GM15510 (cell line): ENCODE results near the gene ZNF554.

Experiments
- POLR2A ChIP-seq: IDR thresholded peaks from 3 replicates; pipeline ENCODE4 v1.6.1; 2011; ENCODE audit warnings: borderline replicate concordance; ENCODE audit not compliant: insufficient read length; ENCODE audit errors: extremely low read depth

ZNF554 gene

DNA sequence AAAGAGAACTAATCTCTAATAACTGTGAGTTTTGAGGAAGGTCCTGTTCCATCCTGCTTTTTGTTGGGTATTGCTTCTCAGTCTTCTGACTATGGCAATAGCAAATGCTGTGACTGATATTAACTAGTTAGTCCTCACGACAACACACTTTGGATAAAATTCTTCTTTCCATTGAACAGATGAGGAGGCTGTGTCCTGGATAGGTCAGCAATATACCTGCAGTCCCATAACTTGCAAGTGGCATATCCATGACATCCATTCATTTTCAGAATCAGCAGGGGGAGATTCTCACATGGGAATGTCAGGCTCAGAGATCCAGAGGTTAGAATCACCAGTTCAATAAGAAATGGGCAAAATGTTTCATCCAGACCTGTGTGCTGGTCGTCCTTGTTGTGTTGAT is 7.4 kb downstream of the ZNF554 start:
- no peak for TF ChIP-seq POLR2A

DNA sequence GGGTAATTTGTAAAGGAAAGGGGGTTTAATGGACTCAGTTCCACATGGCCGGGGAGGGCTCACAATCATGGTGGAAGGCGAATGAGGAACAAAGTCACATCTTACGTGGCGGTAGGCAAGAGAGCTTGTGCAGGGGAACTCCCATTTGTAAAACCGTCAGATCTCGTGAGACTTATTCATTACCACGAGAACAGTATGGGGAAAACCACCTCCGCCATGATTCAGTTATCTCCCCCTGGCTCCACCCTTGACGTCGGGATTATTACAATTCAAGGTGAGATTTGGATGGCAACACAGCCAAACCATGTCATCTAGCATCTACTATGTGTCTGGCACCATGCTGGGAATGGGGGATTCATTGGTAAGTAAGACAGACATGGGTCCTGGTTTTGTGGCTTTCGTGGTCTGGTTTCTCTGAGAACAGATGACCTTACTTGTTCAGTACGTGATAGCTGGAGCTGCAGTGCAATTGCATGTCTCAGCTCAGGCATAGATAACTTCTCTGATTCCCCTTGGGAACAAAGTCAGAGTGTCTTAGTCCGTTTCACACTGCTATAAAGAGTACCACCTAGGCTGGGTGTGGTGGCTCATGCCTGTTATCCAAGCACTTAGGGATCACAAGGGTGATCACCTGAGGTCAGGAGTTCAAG is 8.3 kb downstream of the ZNF554 start:
- no peak for TF ChIP-seq POLR2A

DNA sequence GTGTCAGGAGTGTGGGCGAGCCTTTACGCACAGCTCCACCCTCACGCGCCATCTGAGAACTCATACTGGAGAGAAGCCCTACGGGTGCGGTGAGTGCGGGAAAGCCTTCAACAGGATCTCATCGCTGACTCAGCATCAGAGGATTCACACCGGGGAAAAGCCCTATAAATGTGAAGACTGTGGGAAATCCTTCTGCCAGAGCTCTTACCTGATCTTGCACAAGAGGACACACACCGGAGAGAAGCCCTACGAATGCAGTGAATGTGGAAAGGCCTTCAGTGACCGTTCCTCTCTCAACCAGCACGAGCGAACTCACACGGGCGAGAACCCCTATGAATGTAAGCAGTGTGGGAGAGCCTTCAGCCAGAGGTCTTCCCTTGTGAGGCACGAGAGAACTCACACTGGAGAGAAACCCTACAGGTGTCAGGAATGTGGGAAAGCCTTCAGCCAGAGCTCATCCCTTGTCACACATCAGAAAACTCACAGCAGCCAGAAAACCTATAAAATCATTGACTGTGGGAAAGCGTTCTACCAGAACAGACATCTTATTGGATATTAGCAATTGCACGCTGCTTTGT is 14.7 kb downstream of the ZNF554 start:
- no peak for TF ChIP-seq POLR2A

DNA sequence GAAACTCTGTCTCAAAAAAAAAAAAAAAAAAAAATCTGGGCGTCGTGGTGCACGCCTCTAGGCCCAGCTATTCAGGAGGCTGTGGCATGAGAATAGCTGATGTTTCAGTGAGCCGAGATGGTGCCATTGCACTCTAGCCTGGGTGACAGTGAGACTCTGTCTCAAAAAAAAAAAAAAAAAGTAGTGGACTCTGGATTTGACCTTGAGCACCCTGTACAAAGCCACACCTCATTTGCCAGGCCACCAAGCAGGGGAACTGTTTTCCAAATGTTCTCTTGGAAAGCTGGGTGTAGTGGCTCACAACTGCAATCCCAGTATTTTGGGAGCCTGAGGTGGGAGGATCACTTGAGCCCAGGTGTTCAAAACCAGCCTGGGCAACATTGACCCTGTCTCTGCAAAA is 17.8 kb downstream of the ZNF554 start:
- TF ChIP-seq POLR2A: no peak

DNA sequence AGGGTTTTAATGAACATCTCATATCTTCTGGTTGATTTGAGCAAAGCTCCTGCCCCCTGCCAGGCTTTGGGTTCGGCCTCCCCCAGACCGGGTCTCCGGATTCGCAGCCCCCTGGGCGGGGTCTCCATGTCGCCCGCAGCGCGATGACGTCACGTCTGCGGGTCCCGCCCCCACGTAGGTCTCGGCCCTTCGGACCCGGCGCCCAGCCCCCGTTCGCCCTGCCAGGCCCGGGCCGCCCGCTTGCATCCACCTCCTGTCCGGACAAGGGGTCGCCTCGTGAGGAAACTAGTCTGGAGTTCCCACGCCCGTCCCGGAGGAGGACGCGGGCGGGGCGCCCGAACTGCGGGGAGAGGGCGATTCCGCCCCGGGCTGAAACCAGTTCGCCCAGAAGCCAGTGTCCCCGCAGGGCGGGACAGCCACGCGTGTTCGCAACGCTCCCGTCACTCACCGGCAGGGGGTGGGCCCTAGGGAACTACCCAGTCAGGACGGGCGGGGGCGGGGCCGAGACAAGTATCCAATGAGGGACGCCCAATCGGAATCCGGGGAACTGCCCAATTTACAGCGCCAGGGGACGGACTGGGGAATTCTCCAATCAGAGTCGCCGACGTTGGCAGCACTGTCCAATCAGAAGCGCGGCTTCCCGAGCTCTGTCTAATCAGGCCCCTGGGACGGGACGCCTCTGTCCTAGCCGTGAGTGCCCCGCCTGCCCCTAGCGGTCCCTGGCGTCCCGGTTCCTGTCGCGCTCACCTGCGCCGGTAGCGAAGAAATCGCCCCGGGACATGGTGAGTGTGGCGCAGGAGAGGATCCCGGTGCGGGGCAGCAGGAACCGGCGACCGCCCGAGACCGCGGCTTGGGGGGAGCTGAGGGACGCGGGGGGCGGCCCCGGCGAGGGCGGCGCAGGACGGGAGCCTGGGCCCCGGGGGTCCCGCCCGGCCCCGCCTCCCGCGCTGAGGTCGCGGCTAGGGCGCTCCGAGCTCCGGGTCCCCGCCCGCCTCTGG is 21.4 kb downstream of the ZNF554 start, which contains the start of gene ZNF555:
TSS of gene ZNF555 (plus strand) at position 682 of the 998 bp plus-strand sequence. CDS start at position 780, 98 bp downstream.
- peak; percentile 66 for TF ChIP-seq POLR2A

DNA sequence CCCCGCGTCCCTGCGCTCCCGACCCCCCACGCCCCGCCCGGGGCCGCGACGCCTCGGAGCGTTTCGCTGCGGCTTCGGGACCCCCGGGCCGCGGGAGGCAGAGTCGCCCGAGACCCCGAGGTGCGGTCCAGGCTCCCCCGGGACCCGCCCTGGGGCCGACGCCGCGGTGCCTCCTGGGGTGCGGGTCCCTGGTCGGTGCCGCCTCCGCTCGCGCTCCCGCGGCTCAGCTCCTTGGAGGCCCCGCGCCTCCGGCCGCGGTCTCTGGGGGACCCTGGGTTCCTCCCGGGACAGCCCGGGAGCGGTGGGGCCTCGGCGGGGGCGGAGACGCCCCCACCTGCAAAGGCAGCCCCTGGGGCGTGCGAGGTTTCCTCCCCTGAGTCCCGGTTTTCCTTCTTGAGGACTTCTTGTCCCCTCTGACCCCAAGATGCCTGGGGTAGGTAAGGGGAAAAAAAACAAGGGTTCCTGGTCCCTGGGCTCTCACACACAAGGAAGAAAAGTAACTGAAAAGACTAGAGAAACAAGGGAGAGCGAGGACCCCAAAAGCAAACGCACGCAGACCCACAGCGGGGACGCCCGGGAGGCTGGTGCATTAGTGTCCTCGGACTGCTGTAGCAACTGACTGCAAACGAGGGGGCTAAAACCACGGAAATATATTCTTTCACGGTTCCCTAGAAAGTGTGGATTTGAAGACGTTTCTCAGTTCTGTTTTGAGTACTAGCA is 22.3 kb downstream of the ZNF554 start:
- TF ChIP-seq POLR2A: no peak

DNA sequence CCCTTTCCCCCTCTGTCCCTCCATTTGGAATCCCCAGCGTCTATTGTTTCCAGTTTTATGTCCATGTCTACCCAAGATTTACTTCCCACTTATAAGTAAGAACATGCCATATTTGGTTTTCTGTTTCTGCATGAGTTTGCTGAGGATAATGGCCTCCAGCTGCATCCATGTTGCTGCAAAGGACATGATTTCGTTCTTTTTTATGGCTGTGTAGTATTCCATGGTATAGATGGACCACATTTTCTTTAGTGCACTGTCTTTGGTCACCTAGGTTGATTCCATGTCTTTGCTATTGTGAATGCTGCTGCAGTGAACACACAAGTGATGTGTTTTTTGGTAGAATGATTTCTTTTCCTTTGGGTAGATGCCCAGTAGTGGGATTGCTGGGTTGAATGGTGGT is 25.4 kb downstream of the ZNF554 start:
- no peak for TF ChIP-seq POLR2A

DNA sequence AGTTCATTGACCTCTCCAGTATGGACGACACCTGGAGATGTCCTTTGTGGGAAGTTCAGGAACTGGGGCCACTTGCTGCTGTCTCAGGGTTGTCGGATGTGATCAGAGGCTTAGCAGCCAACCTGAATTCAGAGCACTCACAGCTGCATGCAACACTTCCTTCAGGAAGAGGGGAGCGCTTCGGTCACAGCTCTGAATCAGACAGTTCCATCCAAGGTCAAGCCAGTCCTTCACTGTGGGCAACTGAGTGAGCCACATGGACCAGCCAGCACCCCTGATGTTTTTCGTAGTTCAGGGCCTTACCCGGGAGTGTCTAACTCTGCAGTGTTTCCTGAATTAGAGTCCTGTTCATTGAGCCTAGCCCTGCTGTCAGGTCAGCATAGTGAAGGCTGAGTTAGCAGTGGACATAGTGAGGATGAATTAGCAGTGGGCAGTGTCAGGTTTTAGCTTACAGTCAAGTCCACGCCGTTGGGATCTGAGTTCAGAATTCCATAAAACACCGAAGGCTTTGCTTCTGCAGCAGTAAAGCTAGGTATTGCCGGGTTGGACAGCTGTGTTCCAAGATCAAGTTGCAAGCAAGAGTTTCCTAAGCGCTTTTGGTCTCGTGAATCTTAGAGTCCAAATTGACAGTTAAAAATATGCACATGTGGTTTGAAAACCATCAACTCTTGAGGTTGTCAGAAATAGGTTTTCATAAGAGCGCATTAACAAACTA is 26.7 kb downstream of the ZNF554 start:
- TF ChIP-seq POLR2A: no peak

DNA sequence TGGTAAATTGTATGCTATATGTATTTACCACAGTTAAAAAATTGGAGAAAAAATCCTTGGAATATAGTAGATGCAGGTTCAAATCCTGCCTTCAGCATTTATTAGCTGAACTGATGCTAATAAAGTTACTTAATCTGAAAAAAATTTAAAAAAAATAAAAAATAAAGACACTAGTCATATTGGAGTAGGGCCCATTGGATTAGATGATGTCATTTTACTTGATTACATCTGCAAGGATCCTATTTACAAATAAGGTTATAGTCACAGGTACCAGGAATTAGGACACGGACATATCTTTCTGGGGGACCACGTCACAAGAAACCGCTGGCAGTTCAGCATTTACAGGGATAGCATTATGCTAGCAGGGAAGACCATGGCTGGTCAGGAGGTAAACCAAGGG is 27.8 kb downstream of the ZNF554 start:
- no peak for TF ChIP-seq POLR2A

DNA sequence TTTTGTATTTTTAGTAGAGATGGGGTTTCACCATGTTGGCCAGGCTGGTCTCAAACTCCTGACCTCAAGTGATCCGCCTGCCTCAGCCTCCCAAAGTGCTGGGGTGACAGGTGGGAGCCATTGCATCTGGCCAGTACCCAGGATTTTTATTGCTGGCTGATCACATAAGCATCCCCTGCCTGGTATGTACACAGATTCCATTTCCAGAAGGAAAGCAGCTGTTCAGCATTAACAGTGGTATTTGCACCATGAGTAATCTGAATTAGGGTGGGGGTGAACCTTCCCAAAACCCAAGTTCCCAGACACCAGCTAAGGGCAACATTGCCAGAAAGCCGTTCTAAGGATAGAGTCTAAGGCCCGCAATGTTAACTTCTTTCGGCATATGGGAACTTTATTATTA is 28.9 kb downstream of the ZNF554 start:
- TF ChIP-seq POLR2A: no peak

DNA sequence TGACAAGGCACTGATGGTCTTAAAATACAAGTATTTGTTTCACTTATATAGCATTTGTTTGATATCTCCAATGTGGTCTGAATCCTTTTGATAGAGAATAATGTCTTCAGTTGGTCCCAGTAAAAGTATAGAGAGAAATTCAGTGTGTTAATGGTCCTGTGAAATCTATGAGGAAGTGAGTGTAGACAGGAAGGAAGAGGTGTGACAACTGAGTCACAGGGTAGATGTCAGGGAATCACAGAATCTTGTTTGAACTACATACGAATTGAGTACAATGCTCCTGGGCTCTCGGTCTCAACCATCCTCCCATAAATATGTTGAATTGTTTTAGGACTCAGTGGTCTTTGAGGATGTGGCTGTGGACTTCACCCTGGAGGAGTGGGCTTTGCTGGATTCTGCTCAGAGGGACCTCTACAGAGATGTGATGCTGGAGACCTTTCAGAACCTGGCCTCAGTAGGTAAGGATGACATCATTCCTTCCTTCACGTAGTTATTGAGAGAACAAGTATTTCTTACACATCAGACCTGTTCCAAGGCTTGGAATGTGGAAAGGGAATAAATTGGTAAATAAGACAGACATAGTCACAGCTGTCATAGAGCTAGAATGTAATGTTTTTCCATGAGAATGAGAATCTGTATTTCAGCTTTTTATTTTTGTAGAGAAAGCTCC is 30.7 kb downstream of the ZNF554 start:
- TF ChIP-seq POLR2A: no peak

DNA sequence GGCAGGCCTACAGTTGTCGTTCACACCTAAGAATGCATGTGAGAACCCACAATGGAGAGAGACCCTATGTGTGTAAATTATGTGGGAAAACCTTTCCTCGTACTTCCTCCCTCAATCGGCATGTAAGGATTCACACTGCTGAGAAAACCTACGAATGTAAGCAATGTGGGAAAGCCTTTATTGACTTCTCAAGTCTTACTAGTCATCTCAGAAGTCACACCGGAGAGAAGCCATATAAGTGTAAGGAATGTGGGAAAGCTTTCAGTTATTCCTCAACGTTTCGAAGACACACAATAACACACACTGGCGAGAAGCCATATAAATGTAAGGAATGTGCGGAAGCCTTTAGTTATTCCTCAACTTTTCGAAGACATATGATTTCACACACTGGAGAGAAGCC is 32.9 kb downstream of the ZNF554 start:
- TF ChIP-seq POLR2A: no peak

DNA sequence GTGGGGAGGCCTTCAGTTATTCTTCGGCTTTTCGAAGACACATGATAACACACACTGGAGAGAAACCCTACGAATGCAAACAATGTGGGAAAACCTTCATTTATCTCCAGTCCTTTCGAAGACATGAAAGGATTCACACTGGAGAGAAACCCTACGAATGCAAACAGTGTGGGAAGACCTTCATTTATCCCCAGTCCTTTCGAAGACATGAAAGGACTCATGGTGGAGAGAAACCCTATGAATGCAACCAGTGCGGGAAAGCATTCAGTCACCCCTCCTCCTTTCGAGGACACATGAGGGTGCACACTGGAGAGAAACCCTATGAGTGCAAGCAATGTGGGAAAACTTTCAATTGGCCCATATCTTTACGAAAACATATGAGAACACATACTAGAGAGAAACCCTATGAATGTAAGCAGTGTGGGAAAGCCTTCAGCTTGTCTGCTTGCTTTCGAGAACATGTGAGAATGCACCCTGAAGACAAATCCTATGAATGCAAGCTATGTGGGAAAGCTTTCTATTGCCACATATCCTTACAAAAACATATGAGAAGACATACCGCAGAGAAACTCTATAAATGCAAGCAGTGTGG is 33.4 kb downstream of the ZNF554 start:
- no peak for TF ChIP-seq POLR2A

DNA sequence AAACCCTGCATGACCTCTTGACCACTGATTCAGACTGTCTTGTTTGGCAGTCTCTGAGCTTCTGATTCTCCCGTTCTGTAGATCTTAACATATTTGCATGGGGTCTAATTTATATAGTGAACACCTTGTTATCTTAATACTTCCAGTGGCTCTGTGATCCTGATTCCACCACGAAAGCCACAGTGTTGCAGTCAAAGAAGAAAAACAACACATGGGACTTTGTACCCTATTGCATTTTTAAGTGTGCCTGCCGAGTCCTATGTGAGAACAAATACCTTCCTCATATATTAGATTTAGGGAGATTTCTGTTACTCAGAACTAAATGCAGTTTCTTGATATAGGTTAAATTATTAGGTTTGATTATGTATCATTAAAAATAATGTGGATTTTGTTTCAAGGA is 35.2 kb downstream of the ZNF554 start:
- no peak for TF ChIP-seq POLR2A

DNA sequence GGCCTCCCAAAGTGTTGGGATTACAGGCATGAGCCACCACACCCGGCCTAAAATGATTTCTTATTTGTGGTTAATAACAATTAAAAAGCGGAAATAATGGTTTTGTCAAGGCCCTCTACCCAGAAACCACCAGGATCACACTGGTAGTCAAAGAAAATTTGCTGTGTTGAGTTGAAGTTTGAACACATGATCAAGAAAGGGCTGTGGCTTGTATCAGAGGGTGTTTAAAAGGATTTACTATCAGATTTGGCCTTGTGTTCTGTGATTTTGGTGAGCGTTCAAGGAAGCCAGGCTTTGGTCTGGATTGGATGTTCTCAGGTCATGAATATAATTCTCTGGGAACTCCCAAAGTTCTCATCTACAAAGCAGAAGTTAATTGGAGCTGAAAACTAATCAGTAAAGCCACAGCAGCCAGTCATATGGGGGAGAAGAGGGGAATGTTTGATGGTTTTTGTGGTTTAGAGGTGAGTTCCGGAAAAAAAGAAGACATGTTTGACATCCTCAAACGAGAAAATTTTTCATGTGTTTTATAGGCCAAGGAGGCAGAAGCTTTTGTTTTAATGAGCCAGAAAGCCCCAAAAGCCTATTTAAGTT is 36.9 kb downstream of the ZNF554 start:
- TF ChIP-seq POLR2A: no peak
